Kidney (tissue), 14 donors: ENCODE results near the gene SPECC1L. TPM values are rescaled to one million over a fixed set of nuclear protein-coding genes. Genes with fewer than 3 reads are reported as not detected.
"Not testable (repeated sequence)": the region's sequence is repeated elsewhere in the genome, so short reads cannot be mapped to it uniquely, and the experiment has no call there.

Experiments
- DNase-seq, 5 donors: peaks; one replicate each; pipeline ENCODE4 v3.0.0-alpha.2; 2013 to 2020
- FAIRE-seq: peaks from 2 replicates; lab custom pipeline; 2012; peaks lifted over from hg19 to GRCh38; lab: Jason Lieb, UNC
- H3K27ac ChIP-seq, 2 donors: one replicate each; pipeline ENCODE4 v1.7.0; 2013; ENCODE audit warnings: low read depth in 2 of 2, low read length in 2 of 2, inconsistent platforms in 1 of 2
- H3K27me3 ChIP-seq: one replicate; pipeline ENCODE4 v1.7.1; 2013; ENCODE audit warnings: low read length, inconsistent platforms; ENCODE audit not compliant: control insufficient read depth, insufficient read depth
- H3K36me3 ChIP-seq, 3 donors: one replicate each; pipeline versions ENCODE4 v1.7.0 to v1.7.1; 2013; ENCODE audit warnings: low read length in 3 of 3, control low read depth in 1 of 3, inconsistent platforms in 1 of 3; ENCODE audit not compliant: insufficient read depth in 3 of 3, control insufficient read depth in 2 of 3
- H3K4me1 ChIP-seq, 3 donors: one replicate each; pipeline versions ENCODE4 v1.7.0 to v1.7.1; 2013; ENCODE audit warnings: low read length in 3 of 3, inconsistent platforms in 1 of 3, low read depth in 1 of 3; ENCODE audit not compliant: control insufficient read depth in 2 of 3, insufficient read depth in 2 of 3
- H3K4me3 ChIP-seq, 3 donors: one replicate each; pipeline versions ENCODE4 v1.7.0 to v1.8.1; 2013; ENCODE audit warnings: low read length in 3 of 3, control low read depth in 1 of 3, inconsistent platforms in 1 of 3
- H3K9ac ChIP-seq, 3 donors: one replicate each; pipeline versions ENCODE4 v1.7.0 to v1.7.1; 2013; ENCODE audit warnings: low read length in 3 of 3, control low read depth in 1 of 3, inconsistent platforms in 1 of 3
- H3K9me3 ChIP-seq, 3 donors: one replicate each; pipeline versions ENCODE4 v1.7.0 to v1.7.1; 2013; ENCODE audit warnings: low read length in 3 of 3, control low read depth in 1 of 3, inconsistent platforms in 1 of 3; ENCODE audit not compliant: control insufficient read depth in 2 of 3, insufficient read depth in 1 of 3
- CTCF ChIP-seq: IDR thresholded peaks from 3 replicates; pipeline ENCODE4 v1.5.1; 2012; ENCODE audit warnings: mild to moderate bottlenecking, moderate library complexity, borderline replicate concordance; ENCODE audit not compliant: insufficient read depth; ENCODE audit errors: extremely low read depth
- intact Hi-C: fragments of 100-400 bp; cut with DNase I; formaldehyde crosslinking; loops from one replicate; pipeline ENCODE4 v1.11.1; 2022
- polyA plus RNA-seq: library from polyadenylated mRNA; stranded (reverse); fragments of 350-450 nt; fragmentation: Illumina TruSeq; extraction: RNeasy Lipid Tissue Mini Kit (QIAGEN cat#74804); gene quantifications from one replicate; pipeline ENCODE4 v1.2.3, GENCODE V29; 2014; ENCODE audit warnings: low read depth, low replicate concordance; ENCODE audit not compliant: insufficient read depth
- total RNA-seq: library from RNA; stranded (reverse); fragmentation: NEBNext Ultra II Directional; extraction: Animal tissue kit (Norgen Biotek cat#: 25700); gene quantifications from one replicate; pipeline ENCODE4 v1.2.1, GENCODE V29; 2021
- donor health status: control.
- donor health status: control.
- donor health status: control.
- donor health status: control.
- donor health status: control.
- donor health status: DM: yes; HTN: yes; CAD: no.
- donor health status: Normal renal cell carcinoma (clear cell type).

SPECC1L gene
- total and polyA plus RNA-seq, 2 donors from 2014 or later = 11.1 to 65.8 TPM

GRCh38 chr22:24291515-24292201, 21.0 kb downstream of the SPECC1L start:
- FAIRE-seq (no peak), DNase-seq (no peak)
- no peak overlapping the region for H3K4me3 ChIP-seq
- intact Hi-C loops = no loop called here
- no peaks in the 10 kb centered on the region for H3K36me3 ChIP-seq
- peaks cover 4 to 22% (median 15%) of the 10 kb centered on the region in 3 donors for H3K4me1 ChIP-seq
- no peak for TF ChIP-seq CTCF
- no peaks in the 10 kb centered on the region for H3K27me3 ChIP-seq
- no peak overlapping the region for H3K27ac ChIP-seq
- H3K9ac ChIP-seq = no peak overlapping the region
- H3K9me3 ChIP-seq = no peaks in the 10 kb centered on the region

GRCh38 chr22:24292202-24292830, 21.7 kb downstream of the SPECC1L start:
- H3K9ac ChIP-seq, FAIRE-seq, intact Hi-C loops, H3K4me3 ChIP-seq, H3K27me3 ChIP-seq, H3K36me3 ChIP-seq, H3K27ac ChIP-seq, DNase-seq, H3K9me3 ChIP-seq: not testable (repeated sequence)
- H3K4me1 ChIP-seq = peaks cover 4 to 22% (median 15%) of the 10 kb centered on the region in 3 donors

GRCh38 chr22:24294913-24295312, 24.3 kb downstream of the SPECC1L start:
- DNase-seq, H3K4me3 ChIP-seq, intact Hi-C loops, H3K27me3 ChIP-seq, H3K36me3 ChIP-seq, H3K27ac ChIP-seq, H3K9ac ChIP-seq, H3K9me3 ChIP-seq: not testable (repeated sequence)
- FAIRE-seq = peak; percentile 93
- H3K4me1 ChIP-seq = peaks cover 0 to 16% (median 9%) of the 10 kb centered on the region in 3 donors

GRCh38 chr22:24298497-24299155, 28.0 kb downstream of the SPECC1L start:
- H3K36me3 ChIP-seq, H3K9ac ChIP-seq, DNase-seq, intact Hi-C loops, FAIRE-seq, H3K27ac ChIP-seq, H3K27me3 ChIP-seq, H3K9me3 ChIP-seq, H3K4me3 ChIP-seq: not testable (repeated sequence)
- H3K4me1 ChIP-seq = peaks cover 0 to 16% (median 16%) of the 10 kb centered on the region in 3 donors

- H3K9me3 ChIP-seq, H3K9ac ChIP-seq, FAIRE-seq, H3K36me3 ChIP-seq, H3K4me3 ChIP-seq, H3K27ac ChIP-seq, intact Hi-C loops, DNase-seq, H3K27me3 ChIP-seq: not testable (repeated sequence)
- peaks cover 0 to 32% (median 29%) of the 10 kb centered on the region in 3 donors for H3K4me1 ChIP-seq
Measured at GRCh38 chr22:24300522-24300921, 29.9 kb downstream of the SPECC1L start.
